HepG2 (cell line): ENCODE measurements around the gene ARHGEF10L. TPM values are rescaled to one million over a fixed set of nuclear protein-coding genes. Genes with fewer than 3 reads are reported as not detected.

Experiments
- ETV5 ChIP-seq: IDR thresholded peaks from 2 replicates; pipeline ENCODE4 v1.6.1; 2018; ENCODE audit warnings: missing biosample characterization, missing genetic modification reagents, inconsistent platforms, borderline replicate concordance
- HCFC1 ChIP-seq: fragments of 150-350 bp; IDR thresholded peaks from 2 replicates; pipeline ENCODE4 v1.6.1; 2014; ENCODE audit warnings: low read depth, low read length
- HOXA9 ChIP-seq: sonication (generic); formaldehyde crosslinking; IDR thresholded peaks from 2 replicates; pipeline ENCODE4 v1.8.1; 2022; ENCODE audit warnings: missing genetic modification reagents, mild to moderate bottlenecking, moderate library complexity, borderline replicate concordance
- KDM6A ChIP-seq: IDR thresholded peaks from 2 replicates; pipeline ENCODE4 v1.6.1; 2016; ENCODE audit warnings: low read depth
- MED1 ChIP-seq: sonication (generic); formaldehyde crosslinking; IDR thresholded peaks from 2 replicates; pipeline ENCODE4 v1.4.0; 2020; ENCODE audit warnings: missing genetic modification reagents
- MXD4 ChIP-seq: IDR thresholded peaks from 2 replicates; pipeline ENCODE4 v1.6.1; 2016; ENCODE audit warnings: mild to moderate bottlenecking, missing biosample characterization, missing genetic modification reagents
- NBN ChIP-seq: fragments of 450-650 bp; conservative IDR thresholded peaks from 2 replicates; pipeline ENCODE4 v1.6.1; 2017
- PCBP1 ChIP-seq: fragments of 200-400 bp; formaldehyde crosslinking; IDR thresholded peaks from 2 replicates; pipeline ENCODE4 v1.6.1; 2017; ENCODE audit warnings: mild to moderate bottlenecking, low read depth, low read length, borderline replicate concordance
- RAD51 ChIP-seq: fragments of 450-650 bp; IDR thresholded peaks from 2 replicates; pipeline ENCODE4 v1.6.1; 2016; ENCODE audit warnings: borderline replicate concordance
- TOPORS ChIP-seq: sonication (generic); formaldehyde crosslinking; IDR thresholded peaks from 2 replicates; pipeline ENCODE4 v1.8.0; 2023; ENCODE audit warnings: mild to moderate bottlenecking, missing genetic modification reagents
- ZBTB7A ChIP-seq: sonication (generic); formaldehyde crosslinking; IDR thresholded peaks from 2 replicates; pipeline ENCODE4 v1.8.0; 2022; ENCODE audit warnings: mild to moderate bottlenecking, missing genetic modification reagents
- ZFP36L1 ChIP-seq: sonication (generic); formaldehyde crosslinking; IDR thresholded peaks from 2 replicates; pipeline ENCODE4 v1.8.0; 2022; ENCODE audit warnings: mild to moderate bottlenecking, missing genetic modification reagents, moderate library complexity
- ZNF20 ChIP-seq: sonication (generic); formaldehyde crosslinking; IDR thresholded peaks from 2 replicates; pipeline ENCODE4 v1.4.0; 2020; ENCODE audit warnings: mild to moderate bottlenecking, moderate library complexity, missing genetic modification reagents
- ZNF382 ChIP-seq: sonication (generic); formaldehyde crosslinking; IDR thresholded peaks from 2 replicates; pipeline ENCODE4 v1.5.0; 2020; ENCODE audit warnings: missing genetic modification reagents, mild to moderate bottlenecking, borderline replicate concordance
- ZNF510 ChIP-seq: sonication (generic); formaldehyde crosslinking; IDR thresholded peaks from 2 replicates; pipeline ENCODE4 v1.4.0; 2020; ENCODE audit warnings: low read depth, mild to moderate bottlenecking, missing genetic modification reagents
- ZNF550 ChIP-seq: sonication (generic); formaldehyde crosslinking; IDR thresholded peaks from 2 replicates; pipeline ENCODE4 v1.4.0; 2020; ENCODE audit warnings: mild to moderate bottlenecking, missing genetic modification reagents, borderline replicate concordance
- ZNF563 ChIP-seq: sonication (generic); formaldehyde crosslinking; IDR thresholded peaks from 2 replicates; pipeline ENCODE4 v1.8.0; 2022; ENCODE audit warnings: mild to moderate bottlenecking, moderate library complexity, missing genetic modification reagents
- ZNF839 ChIP-seq: sonication (generic); formaldehyde crosslinking; IDR thresholded peaks from 2 replicates; pipeline ENCODE4 v1.4.0; 2020; ENCODE audit warnings: missing genetic modification reagents, mild to moderate bottlenecking, borderline replicate concordance
- polyA plus RNA-seq, 8 experiments: library from polyadenylated mRNA; depleted of rRNA in 3 of 8; stranded (reverse) in 7 of 8; unstranded in 1 of 8; fragments of >200 nt; fragmentation: Illumina TruSeq in 4 of 8; extraction: Trizol in 4 of 8; gene quantifications; 2 replicates each; pipeline versions ENCODE4 v1.2.1 to v1.2.3, GENCODE V29; 2011 to 2016; ENCODE audit warnings: low read depth in 4 of 8, missing spikeins in 1 of 8, mixed read lengths in 1 of 8; ENCODE audit not compliant: insufficient read depth in 1 of 8
- total RNA-seq, 5 experiments: library from RNA; depleted of rRNA; stranded (reverse); fragments of >200 nt; fragmentation: Illumina TruSeq; extraction: Trizol; gene quantifications; 2 replicates each; pipeline ENCODE4 v1.2.3, GENCODE V29; 2016; ENCODE audit warnings: low read depth in 1 of 5
- TF ChIP-seq, protein P1 (sequence below): IDR thresholded peaks from 2 replicates; pipeline ENCODE4 v1.6.1; 2016
- TF ChIP-seq, protein P2 (sequence below): IDR thresholded peaks from 2 replicates; pipeline ENCODE4 v1.6.1; 2016; ENCODE audit warnings: low read depth, control low read depth
- TF ChIP-seq, protein P3 (sequence below): sonication (generic); formaldehyde crosslinking; IDR thresholded peaks from 2 replicates; pipeline ENCODE4 v1.4.0; 2020; ENCODE audit warnings: missing genetic modification reagents, mild to moderate bottlenecking, borderline replicate concordance
- TF ChIP-seq, protein P4 (sequence below): sonication (generic); formaldehyde crosslinking; IDR thresholded peaks from 2 replicates; pipeline ENCODE4 v1.5.0; 2020; ENCODE audit warnings: mild to moderate bottlenecking, missing genetic modification reagents, borderline replicate concordance
- TF ChIP-seq, protein P5 (sequence below): sonication (generic); formaldehyde crosslinking; IDR thresholded peaks from 2 replicates; pipeline ENCODE4 v1.4.0; 2020; ENCODE audit warnings: missing genetic modification reagents

The ARHGEF10L gene
- total and polyA plus RNA-seq, 2 of the 13 experiments (the other 11 are each of a cell fraction or from before 2014, with no cell fraction given): 46.5 to 78.3 TPM

DNA sequence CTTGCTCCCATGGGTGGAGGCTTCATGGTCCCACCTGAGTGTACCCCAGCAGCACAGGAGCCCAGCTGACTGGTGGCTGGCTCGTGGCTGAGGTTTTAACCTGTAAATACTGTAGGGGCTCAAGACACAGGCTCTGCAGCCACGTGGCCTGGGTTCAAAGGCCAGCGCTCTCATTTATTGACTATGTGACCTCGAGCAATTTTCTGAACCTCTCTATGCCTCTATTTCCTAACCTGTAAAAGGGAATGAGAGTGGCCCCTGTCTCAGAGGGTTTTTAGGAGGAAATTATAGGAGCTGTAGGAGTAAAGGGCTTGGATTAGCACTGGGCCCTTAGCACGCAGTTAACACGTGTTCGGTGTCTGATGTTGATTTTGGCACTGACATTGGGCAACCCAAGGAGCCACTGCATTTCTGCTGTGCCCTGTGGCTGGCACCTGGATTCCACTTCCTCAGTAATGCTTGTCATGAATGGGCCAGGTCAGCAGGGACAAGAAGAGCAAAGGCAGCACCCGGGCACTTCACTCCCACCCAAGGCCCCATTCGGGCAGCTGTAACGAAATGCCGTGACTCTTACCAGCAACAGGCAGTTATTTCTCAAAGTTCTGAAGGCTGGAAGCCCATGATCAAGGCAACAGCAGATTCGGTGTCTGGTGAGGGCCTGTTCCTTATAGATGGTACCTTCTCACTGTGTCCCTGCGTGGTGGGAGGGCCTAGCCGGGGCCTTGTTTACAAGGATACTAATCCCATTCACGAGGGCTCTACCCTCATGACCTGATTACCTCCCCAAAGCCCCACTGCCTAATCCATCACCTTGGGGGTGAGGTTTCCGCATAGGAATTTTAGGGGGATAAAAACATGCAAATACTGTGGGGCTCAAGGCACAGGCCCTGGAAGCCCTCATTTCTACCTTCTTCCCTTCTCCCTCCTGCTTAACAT, 25.2 kb downstream of the ARHGEF10L start (continued):
- TF ChIP-seq ETV5 (CRISPR knock-in tag) (no peak), HCFC1 (no peak), KDM6A (0 out of 2 replicates have a peak, but pooled peaks have one; percentile 12), HOXA9 (CRISPR knock-in tag) (no peak), MXD4 (CRISPR knock-in tag) (0 out of 2 replicates have a peak, but pooled peaks have one; percentile 28), ZFP36L1 (CRISPR knock-in tag) (no peak), RAD51 (no peak), MED1 (CRISPR knock-in tag) (peak; percentile 58), TOPORS (CRISPR knock-in tag) (no peak), ZNF563 (CRISPR knock-in tag) (no peak), ZNF20 (no peak), NBN (no peak), ZNF839 (no peak), ZBTB7A (peak; percentile 55; the same call in 1 of the 2 replicates), ZNF382 (CRISPR knock-in tag) (no peak), ZNF510 (CRISPR knock-in tag) (no peak), PCBP1 (no peak), ZNF550 (CRISPR knock-in tag) (no peak)
- TF ChIP-seq, protein P1, sequence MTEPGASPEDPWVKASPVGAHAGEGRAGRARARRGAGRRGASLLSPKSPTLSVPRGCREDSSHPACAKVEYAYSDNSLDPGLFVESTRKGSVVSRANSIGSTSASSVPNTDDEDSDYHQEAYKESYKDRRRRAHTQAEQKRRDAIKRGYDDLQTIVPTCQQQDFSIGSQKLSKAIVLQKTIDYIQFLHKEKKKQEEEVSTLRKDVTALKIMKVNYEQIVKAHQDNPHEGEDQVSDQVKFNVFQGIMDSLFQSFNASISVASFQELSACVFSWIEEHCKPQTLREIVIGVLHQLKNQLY (CRISPR knock-in tag): peak; percentile 98
- TF ChIP-seq, protein P2, sequence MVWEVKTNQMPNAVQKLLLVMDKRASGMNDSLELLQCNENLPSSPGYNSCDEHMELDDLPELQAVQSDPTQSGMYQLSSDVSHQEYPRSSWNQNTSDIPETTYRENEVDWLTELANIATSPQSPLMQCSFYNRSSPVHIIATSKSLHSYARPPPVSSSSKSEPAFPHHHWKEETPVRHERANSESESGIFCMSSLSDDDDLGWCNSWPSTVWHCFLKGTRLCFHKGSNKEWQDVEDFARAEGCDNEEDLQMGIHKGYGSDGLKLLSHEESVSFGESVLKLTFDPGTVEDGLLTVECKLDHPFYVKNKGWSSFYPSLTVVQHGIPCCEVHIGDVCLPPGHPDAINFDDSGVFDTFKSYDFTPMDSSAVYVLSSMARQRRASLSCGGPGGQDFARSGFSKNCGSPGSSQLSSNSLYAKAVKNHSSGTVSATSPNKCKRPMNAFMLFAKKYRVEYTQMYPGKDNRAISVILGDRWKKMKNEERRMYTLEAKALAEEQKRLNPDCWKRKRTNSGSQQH: no peak
- TF ChIP-seq, protein P3, sequence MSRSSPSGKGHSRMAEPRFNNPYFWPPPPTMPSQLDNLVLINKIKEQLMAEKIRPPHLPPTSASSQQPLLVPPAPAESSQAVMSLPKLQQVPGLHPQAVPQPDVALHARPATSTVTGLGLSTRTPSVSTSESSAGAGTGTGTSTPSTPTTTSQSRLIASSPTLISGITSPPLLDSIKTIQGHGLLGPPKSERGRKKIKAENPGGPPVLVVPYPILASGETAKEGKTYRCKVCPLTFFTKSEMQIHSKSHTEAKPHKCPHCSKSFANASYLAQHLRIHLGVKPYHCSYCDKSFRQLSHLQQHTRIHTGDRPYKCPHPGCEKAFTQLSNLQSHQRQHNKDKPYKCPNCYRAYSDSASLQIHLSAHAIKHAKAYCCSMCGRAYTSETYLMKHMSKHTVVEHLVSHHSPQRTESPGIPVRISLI: no peak
- TF ChIP-seq, protein P4, sequence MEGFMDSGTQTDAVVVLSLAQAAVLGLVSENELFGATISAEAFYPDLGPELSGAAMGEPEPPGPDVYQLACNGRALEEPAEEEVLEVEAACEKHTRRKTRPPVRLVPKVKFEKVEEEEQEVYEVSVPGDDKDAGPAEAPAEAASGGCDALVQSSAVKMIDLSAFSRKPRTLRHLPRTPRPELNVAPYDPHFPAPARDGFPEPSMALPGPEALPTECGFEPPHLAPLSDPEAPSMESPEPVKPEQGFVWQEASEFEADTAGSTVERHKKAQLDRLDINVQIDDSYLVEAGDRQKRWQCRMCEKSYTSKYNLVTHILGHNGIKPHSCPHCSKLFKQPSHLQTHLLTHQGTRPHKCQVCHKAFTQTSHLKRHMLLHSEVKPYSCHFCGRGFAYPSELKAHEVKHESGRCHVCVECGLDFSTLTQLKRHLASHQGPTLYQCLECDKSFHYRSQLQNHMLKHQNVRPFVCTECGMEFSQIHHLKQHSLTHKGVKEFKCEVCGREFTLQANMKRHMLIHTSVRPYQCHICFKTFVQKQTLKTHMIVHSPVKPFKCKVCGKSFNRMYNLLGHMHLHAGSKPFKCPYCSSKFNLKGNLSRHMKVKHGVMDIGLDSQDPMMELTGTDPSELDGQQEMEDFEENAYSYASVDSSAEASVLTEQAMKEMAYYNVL (CRISPR knock-in tag): peak; percentile 13; the same call in 1 of the 2 replicates
- TF ChIP-seq, protein P5, sequence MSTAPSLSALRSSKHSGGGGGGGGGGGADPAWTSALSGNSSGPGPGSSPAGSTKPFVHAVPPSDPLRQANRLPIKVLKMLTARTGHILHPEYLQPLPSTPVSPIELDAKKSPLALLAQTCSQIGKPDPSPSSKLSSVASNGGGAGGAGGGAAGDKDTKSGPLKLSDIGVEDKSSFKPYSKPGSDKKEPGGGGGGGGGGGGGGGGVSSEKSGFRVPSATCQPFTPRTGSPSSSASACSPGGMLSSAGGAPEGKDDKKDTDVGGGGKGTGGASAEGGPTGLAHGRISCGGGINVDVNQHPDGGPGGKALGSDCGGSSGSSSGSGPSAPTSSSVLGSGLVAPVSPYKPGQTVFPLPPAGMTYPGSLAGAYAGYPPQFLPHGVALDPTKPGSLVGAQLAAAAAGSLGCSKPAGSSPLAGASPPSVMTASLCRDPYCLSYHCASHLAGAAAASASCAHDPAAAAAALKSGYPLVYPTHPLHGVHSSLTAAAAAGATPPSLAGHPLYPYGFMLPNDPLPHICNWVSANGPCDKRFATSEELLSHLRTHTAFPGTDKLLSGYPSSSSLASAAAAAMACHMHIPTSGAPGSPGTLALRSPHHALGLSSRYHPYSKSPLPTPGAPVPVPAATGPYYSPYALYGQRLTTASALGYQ (CRISPR knock-in tag): 0 out of 2 replicates have a peak, but pooled peaks have one; percentile 27
